Type B pancreatic cell (in vitro differentiated cells): ENCODE data around the gene BAZ2B. TPM values are rescaled to one million over a fixed set of nuclear protein-coding genes. Genes with fewer than 3 reads are reported as not detected.

Source experiments
- DNase-seq: peaks from one replicate; pipeline ENCODE4 v3.0.0; 2021; ENCODE audit warnings: mixed read lengths; ENCODE audit not compliant: unreplicated experiment; ENCODE audit errors: extremely low spot score
- H3K27ac Mint-ChIP-seq: 2 replicates; pipeline ENCODE4 v1.8.0; 2021; ENCODE audit warnings: mild to moderate bottlenecking, mixed read lengths
- H3K27me3 Mint-ChIP-seq: 2 replicates; pipeline ENCODE4 v1.8.0; 2021; ENCODE audit warnings: mixed read lengths
- H3K36me3 Mint-ChIP-seq: 2 replicates; pipeline ENCODE4 v1.8.0; 2021; ENCODE audit warnings: mixed read lengths
- H3K4me1 Mint-ChIP-seq: one replicate; pipeline ENCODE4 v1.8.0; 2021; ENCODE audit warnings: mixed read lengths; ENCODE audit not compliant: unreplicated experiment
- H3K4me3 Mint-ChIP-seq: 2 replicates; pipeline ENCODE4 v1.8.0; 2021; ENCODE audit warnings: mild to moderate bottlenecking, mixed read lengths
- H3K9me3 Mint-ChIP-seq: 2 replicates; pipeline ENCODE4 v1.8.0; 2021; ENCODE audit warnings: mixed read lengths
- CTCF ChIP-seq: fragments of 200-600 bp; sonication (generic); conservative IDR thresholded peaks from 2 replicates; pipeline ENCODE4 v1.5.0; 2021; ENCODE audit warnings: antibody characterized with exemption, mild to moderate bottlenecking
- total RNA-seq: library from RNA; stranded (reverse); gene quantifications from 2 replicates; pipeline ENCODE4 v1.2.1, GENCODE V29; 2021; ENCODE audit warnings: low replicate concordance

Gene BAZ2B
- total RNA-seq, 1 donor from 2014 or later = 80.4 TPM

GRCh38 chr2:159586034-159586433, 30.3 kb downstream of the BAZ2B start:
- H3K36me3 Mint-ChIP-seq = peaks cover 18% of the 10 kb centered on the region
- TF ChIP-seq CTCF = no peak
- DNase-seq = no peak
- H3K9me3 Mint-ChIP-seq = peaks cover 5% of the 10 kb centered on the region
- H3K4me3 Mint-ChIP-seq = no peak overlapping the region
- H3K27ac Mint-ChIP-seq = no peak overlapping the region
- H3K4me1 Mint-ChIP-seq = no peaks in the 10 kb centered on the region
- no peaks in the 10 kb centered on the region for H3K27me3 Mint-ChIP-seq

- no peak for DNase-seq
Measured at GRCh38 chr2:159585622-159586021, 30.7 kb downstream of the BAZ2B start.

GRCh38 chr2:159584796-159585195, 31.6 kb downstream of the BAZ2B start:
- peaks cover 23% of the 10 kb centered on the region for H3K36me3 Mint-ChIP-seq
- DNase-seq = no peak
- H3K9me3 Mint-ChIP-seq = peaks cover 5% of the 10 kb centered on the region
- no peaks in the 10 kb centered on the region for H3K4me1 Mint-ChIP-seq
- no peak overlapping the region for H3K27ac Mint-ChIP-seq
- no peaks in the 10 kb centered on the region for H3K27me3 Mint-ChIP-seq
- no peak overlapping the region for H3K4me3 Mint-ChIP-seq
- TF ChIP-seq CTCF = no peak

More at GRCh38 chr2:159585622-159586021, 30.7 kb downstream of the BAZ2B start:
- peaks cover 5% of the 10 kb centered on the region for H3K9me3 Mint-ChIP-seq
- no peaks in the 10 kb centered on the region for H3K27me3 Mint-ChIP-seq
- H3K4me3 Mint-ChIP-seq = no peak overlapping the region
- peaks cover 18% of the 10 kb centered on the region for H3K36me3 Mint-ChIP-seq
- TF ChIP-seq CTCF = no peak
- H3K27ac Mint-ChIP-seq = no peak overlapping the region
- no peaks in the 10 kb centered on the region for H3K4me1 Mint-ChIP-seq

- no peak for DNase-seq
- Mint-ChIP-seq H3K36me3 (peaks cover 19% of the 10 kb centered on the region), H3K27ac (no peak overlapping the region), H3K4me3 (no peak overlapping the region), H3K27me3 (no peaks in the 10 kb centered on the region), H3K4me1 (no peaks in the 10 kb centered on the region), H3K9me3 (peaks cover 4% of the 10 kb centered on the region)
- no peak for TF ChIP-seq CTCF
Measured at GRCh38 chr2:159573846-159574606, 42.3 kb downstream of the BAZ2B start.

GRCh38 chr2:159573294-159573693, 43.1 kb downstream of the BAZ2B start:
- no peak for DNase-seq
- peaks cover 4% of the 10 kb centered on the region for H3K9me3 Mint-ChIP-seq
- H3K27me3 Mint-ChIP-seq = no peaks in the 10 kb centered on the region
- H3K4me3 Mint-ChIP-seq = no peak overlapping the region
- H3K27ac Mint-ChIP-seq = no peak overlapping the region
- TF ChIP-seq CTCF = no peak
- no peaks in the 10 kb centered on the region for H3K4me1 Mint-ChIP-seq
- H3K36me3 Mint-ChIP-seq = peaks cover 19% of the 10 kb centered on the region
